ENCODE measurements around the gene PAEP.

The PAEP gene

GRCh38 chr9:135589596-135590485 is 28.3 kb downstream of the PAEP start:
- POLR2A ChIA-PET = no interaction called here
- CTCF ChIA-PET = interaction anchor here (0.9 to 2.0 kb wide), 2 partner anchors 12 to 14 kb away, joined by 3 to 7 read pairs; no protein-coding TSS in a partner anchor

GRCh38 chr9:135590486-135591079 is 29.0 kb downstream of the PAEP start:
- POLR2A ChIA-PET = no interaction called here
- TF ChIP-seq CTCF (IDR thresholded peaks at IDR 0.05; ENCODE audit: control extremely low read depth, extremely low read depth, low read depth, missing control alignments) = no peak
- CTCF ChIA-PET = interaction anchor here (0.9 to 2.0 kb wide), 3 partner anchors 11 to 51 kb away, joined by 3 to 7 read pairs (median 3); no protein-coding TSS in a partner anchor

More at GRCh38 chr9:135589596-135590485, 28.3 kb downstream of the PAEP start:
- TF ChIP-seq CTCF (IDR thresholded peaks at IDR 0.05; ENCODE audit: control extremely low read depth, extremely low read depth, low read depth, missing control alignments) = no peak
- no peak for DNase-seq (ENCODE audit: extremely low spot score)

GRCh38 chr9:135591506-135592330 is 30.2 kb downstream of the PAEP start:
- no peak for TF ChIP-seq CTCF (IDR thresholded peaks at IDR 0.05; ENCODE audit: control extremely low read depth, extremely low read depth, low read depth, missing control alignments)
- no peak for DNase-seq (ENCODE audit: extremely low spot score)
- CTCF ChIA-PET = interaction anchor here (1.3 kb wide), 1 partner anchor 52 kb away, joined by 3 read pairs; no protein-coding TSS in a partner anchor
- POLR2A ChIA-PET = no interaction called here

More at GRCh38 chr9:135590486-135591079, 29.0 kb downstream of the PAEP start:
- no peak for DNase-seq (ENCODE audit: extremely low spot score)

GRCh38 chr9:135592331-135592590 is 30.7 kb downstream of the PAEP start:
- TF ChIP-seq CTCF (IDR thresholded peaks at IDR 0.05; ENCODE audit: control extremely low read depth, extremely low read depth, low read depth, missing control alignments) = no peak
- DNase-seq (ENCODE audit: extremely low spot score) = no peak
- CTCF ChIA-PET = no interaction called here
- POLR2A ChIA-PET = no interaction called here

GRCh38 chr9:135592625-135593024 is 31.1 kb downstream of the PAEP start:
- no peak for TF ChIP-seq CTCF (IDR thresholded peaks at IDR 0.05; ENCODE audit: control extremely low read depth, extremely low read depth, low read depth, missing control alignments)
- POLR2A ChIA-PET = no interaction called here
- DNase-seq (ENCODE audit: extremely low spot score) = no peak
- CTCF ChIA-PET = interaction anchor here (1.1 kb wide), 1 partner anchor 22 kb away, joined by 3 read pairs; a partner anchor contains a TSS

GRCh38 chr9:135596211-135596610 is 34.7 kb downstream of the PAEP start:
- no peak for TF ChIP-seq CTCF (IDR thresholded peaks at IDR 0.05; ENCODE audit: control extremely low read depth, extremely low read depth, low read depth, missing control alignments)
- DNase-seq (ENCODE audit: extremely low spot score) = no peak

More at GRCh38 chr9:135596211-135596610, 34.7 kb downstream of the PAEP start:
- CTCF ChIA-PET = interaction anchor here (0.8 kb wide), 1 partner anchor 11 kb away, joined by 3 read pairs; no protein-coding TSS in a partner anchor
- POLR2A ChIA-PET = no interaction called here

All from GM10248 (cell line).